Mucosa of stomach (tissue), 1 donor: Measurements from ENCODE around the gene SOCS7.

Source experiments
- H3K27me3 ChIP-seq: one replicate; pipeline ENCODE4 v1.7.0; 2013; ENCODE audit warnings: mild to moderate bottlenecking, low read length; ENCODE audit not compliant: control insufficient read depth, insufficient read depth
- H3K36me3 ChIP-seq: one replicate; pipeline ENCODE4 v1.7.0; 2013; ENCODE audit warnings: low read length; ENCODE audit not compliant: control insufficient read depth, insufficient read depth
- H3K4me1 ChIP-seq: one replicate; pipeline ENCODE4 v1.7.0; 2013; ENCODE audit warnings: mild to moderate bottlenecking, low read length; ENCODE audit not compliant: control insufficient read depth, insufficient read depth
- H3K4me3 ChIP-seq: one replicate; pipeline ENCODE4 v1.7.0; 2013; ENCODE audit warnings: low read length
- H3K9ac ChIP-seq: one replicate; pipeline ENCODE4 v1.7.0; 2013; ENCODE audit warnings: mild to moderate bottlenecking, low read length, moderate library complexity
- H3K9me3 ChIP-seq: one replicate; pipeline ENCODE4 v1.7.0; 2013; ENCODE audit warnings: mild to moderate bottlenecking, low read length, moderate library complexity; ENCODE audit not compliant: control insufficient read depth
- donor health status: Pancreatic carcinoma.

SOCS7 gene

DNA sequence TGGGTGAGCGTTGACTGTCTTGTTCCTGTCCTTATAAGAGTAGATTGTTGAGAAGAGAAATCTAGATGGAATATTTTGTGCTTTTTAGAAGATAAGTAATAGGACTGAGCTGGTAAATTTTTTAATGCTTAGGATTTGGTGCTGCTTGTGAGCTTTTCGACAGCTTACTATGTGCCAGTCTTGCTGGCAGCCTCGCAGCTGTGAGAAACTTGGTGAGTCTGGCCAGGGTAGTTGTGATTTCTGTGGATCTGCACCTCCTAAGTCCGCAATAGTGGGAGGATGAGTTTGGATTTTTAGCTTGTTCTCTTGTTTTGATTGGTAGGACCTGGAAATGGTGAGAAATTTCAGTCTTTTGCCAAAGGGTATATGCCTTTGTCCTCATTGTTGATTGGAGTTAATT lies 3.6 kb downstream of the SOCS7 start:
- H3K27me3 ChIP-seq, result no peaks in the 10 kb centered on the region
- H3K36me3 ChIP-seq, result no peaks in the 10 kb centered on the region
- no peak overlapping the region for H3K4me3 ChIP-seq
- H3K4me1 ChIP-seq, result peaks cover 6% of the 10 kb centered on the region
- no peak overlapping the region for H3K9ac ChIP-seq
- H3K9me3 ChIP-seq, result no peaks in the 10 kb centered on the region

DNA sequence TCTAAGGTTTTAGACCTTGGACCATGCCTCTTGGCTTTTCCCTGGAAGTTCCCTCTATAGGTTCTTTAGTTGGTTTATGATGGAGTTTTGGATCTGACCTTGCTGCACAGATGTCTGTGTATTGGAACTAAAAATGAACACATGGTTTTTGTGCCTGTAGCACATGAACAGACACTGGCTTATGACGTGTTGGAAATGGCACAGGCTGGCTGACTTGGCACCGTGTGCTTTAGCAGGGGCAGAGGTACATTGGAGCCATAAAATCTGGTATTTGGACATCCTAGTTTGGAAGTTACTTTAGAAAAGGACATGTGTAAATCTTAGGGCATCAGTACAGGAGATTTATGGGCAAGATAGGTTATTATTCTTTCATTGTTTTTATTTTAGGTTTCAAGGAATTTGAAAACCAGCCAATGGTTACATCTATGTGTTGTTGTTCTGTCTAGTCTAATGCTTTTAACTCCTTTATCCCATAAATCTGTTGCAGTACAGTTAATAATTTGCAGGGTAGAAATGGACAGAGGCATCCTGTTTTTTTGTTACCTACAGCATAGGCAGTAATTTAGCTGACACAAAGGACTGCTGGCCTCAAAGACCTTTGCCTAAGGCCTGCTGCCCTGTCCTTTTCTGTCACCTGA lies 6.0 kb downstream of the SOCS7 start:
- peaks cover 6% of the 10 kb centered on the region for H3K4me1 ChIP-seq
- no peak overlapping the region for H3K4me3 ChIP-seq
- H3K36me3 ChIP-seq, result no peaks in the 10 kb centered on the region
- no peaks in the 10 kb centered on the region for H3K9me3 ChIP-seq
- H3K9ac ChIP-seq, result no peak overlapping the region
- no peaks in the 10 kb centered on the region for H3K27me3 ChIP-seq

GRCh38 chr17:38358586-38359513 lies 7.2 kb downstream of the SOCS7 start:
- H3K27me3 ChIP-seq, result no peaks in the 10 kb centered on the region
- H3K4me1 ChIP-seq, result no peaks in the 10 kb centered on the region
- H3K9ac ChIP-seq, result no peak overlapping the region
- no peaks in the 10 kb centered on the region for H3K9me3 ChIP-seq
- H3K4me3 ChIP-seq, result no peak overlapping the region
- no peaks in the 10 kb centered on the region for H3K36me3 ChIP-seq

DNA sequence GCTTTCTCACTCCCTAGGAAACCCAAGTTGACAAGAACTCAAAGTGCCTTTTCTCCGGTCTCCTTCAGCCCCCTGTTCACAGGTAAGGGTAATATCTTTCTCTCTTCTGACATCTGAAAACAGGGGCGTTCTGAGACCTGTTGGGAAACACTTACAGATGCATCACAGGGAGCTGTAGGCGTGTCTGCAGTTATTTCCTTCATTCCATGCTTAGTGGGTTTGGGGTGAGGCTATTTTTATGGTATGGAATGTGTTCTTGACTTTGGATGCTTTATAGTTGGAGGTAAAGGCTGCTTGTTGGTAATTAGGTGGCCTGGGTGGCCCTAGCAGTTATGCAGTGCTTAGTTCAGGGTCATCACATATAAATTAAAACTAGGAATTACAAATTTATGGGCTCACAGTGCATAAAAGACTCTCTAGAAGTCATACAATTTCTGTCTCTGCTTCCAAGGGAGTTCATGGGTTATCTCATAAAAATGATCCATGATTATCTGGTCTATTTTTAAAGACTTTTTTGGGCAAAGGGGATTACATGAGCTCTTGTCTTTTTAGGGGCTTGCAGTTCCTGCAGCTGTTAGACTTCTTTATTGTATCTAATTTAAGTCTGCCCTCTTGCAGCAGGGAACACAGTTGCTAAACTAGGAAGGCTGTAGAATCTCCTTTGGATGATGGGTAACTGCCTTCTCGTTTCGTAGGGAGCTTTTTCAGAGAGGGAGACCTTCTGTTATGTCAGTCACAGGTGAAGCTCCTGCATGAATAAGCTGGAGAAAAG lies 10.2 kb downstream of the SOCS7 start:
- H3K4me3 ChIP-seq, result no peak overlapping the region
- H3K9me3 ChIP-seq, result no peaks in the 10 kb centered on the region
- no peak overlapping the region for H3K9ac ChIP-seq
- H3K36me3 ChIP-seq, result no peaks in the 10 kb centered on the region
- no peaks in the 10 kb centered on the region for H3K27me3 ChIP-seq
- no peaks in the 10 kb centered on the region for H3K4me1 ChIP-seq

GRCh38 chr17:38363016-38363415 lies 11.4 kb downstream of the SOCS7 start:
- Histone ChIP-seq H3K4me1 (no peaks in the 10 kb centered on the region), H3K4me3 (no peak overlapping the region), H3K9ac (no peak overlapping the region), H3K36me3 (no peaks in the 10 kb centered on the region), H3K27me3 (no peaks in the 10 kb centered on the region), H3K9me3 (no peaks in the 10 kb centered on the region)

GRCh38 chr17:38364741-38365140 lies 13.1 kb downstream of the SOCS7 start:
- Histone ChIP-seq H3K36me3 (no peaks in the 10 kb centered on the region), H3K9me3 (no peaks in the 10 kb centered on the region), H3K27me3 (no peaks in the 10 kb centered on the region), H3K9ac (no peak overlapping the region), H3K4me3 (no peak overlapping the region), H3K4me1 (no peaks in the 10 kb centered on the region)

DNA sequence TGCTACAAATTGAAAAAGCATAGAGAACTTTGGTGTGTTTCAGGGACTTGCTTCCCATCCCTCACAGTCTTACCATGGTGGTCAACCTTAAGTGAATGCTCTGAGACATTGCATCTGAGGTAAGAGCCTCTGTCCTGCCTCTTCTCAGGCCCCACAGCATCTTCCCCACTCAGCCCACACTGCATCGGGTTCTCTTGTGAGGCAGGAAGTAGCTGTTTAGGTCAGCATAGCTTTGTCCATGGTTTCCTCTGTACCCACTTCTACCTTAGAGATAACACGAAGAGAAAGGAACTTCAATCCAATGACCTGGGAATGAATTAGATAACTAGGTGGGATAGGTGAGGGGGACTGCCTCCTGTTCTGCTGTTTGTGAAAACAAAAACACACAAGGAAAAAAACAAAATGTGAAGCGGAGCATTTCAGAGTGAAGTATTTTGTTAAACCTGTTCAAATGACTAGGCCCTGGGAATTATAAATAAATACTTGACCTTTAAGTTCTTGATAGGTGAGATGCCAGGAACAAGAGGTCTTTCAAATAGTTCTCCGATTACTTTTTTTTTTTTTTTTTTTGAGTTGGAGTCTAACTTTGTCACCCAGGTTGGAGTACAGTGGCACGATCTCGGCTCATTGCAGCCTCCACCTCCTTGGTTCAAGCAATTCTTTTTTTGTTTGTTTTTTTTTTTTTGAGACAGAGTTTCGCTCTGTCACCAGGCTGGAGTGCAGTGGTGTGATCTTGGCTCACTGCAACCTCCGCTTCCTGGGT lies 17.7 kb downstream of the SOCS7 start:
- no peak overlapping the region for H3K4me3 ChIP-seq
- H3K9ac ChIP-seq, result no peak overlapping the region
- no peaks in the 10 kb centered on the region for H3K27me3 ChIP-seq
- no peaks in the 10 kb centered on the region for H3K4me1 ChIP-seq
- H3K9me3 ChIP-seq, result no peaks in the 10 kb centered on the region
- no peaks in the 10 kb centered on the region for H3K36me3 ChIP-seq

DNA sequence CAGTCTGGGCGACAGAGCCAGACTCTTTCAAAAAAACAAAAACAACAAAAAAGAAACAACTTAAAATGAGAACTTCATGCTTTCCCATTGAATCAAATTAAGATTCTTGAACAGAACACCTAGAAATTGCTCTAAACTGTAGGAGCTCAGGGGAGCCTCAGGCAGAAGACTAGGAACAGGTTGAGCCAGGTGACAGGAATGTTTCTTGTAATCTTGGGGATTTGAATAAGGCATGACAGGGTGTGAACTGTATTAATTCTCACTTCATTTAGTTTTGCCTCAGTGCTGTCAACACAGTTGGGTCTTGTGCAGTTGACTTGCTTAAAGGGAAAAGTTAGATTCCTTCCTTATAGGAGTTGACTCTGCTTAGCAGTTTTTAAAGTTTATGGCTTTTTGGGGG lies 27.8 kb downstream of the SOCS7 start:
- H3K9me3 ChIP-seq, result no peaks in the 10 kb centered on the region
- no peak overlapping the region for H3K9ac ChIP-seq
- no peaks in the 10 kb centered on the region for H3K27me3 ChIP-seq
- no peaks in the 10 kb centered on the region for H3K4me1 ChIP-seq
- no peak overlapping the region for H3K4me3 ChIP-seq
- no peaks in the 10 kb centered on the region for H3K36me3 ChIP-seq

DNA sequence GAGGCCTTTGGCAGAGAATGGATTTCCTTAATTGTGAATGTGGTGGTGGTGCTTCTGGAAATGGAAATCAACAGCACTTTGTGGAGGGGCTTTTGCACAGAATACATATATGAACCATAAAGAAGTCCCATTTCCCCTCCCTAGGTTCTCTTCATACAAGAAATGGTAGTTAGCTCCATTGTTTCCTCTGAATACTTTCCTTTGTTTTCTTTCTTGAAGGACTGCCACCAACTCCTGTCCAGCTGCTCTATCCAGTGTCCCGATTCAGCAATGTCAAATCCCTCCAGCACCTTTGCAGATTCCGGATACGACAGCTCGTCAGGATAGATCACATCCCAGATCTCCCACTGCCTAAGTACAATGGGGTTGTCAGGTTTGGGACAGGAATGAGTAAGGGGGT lies 43.4 kb downstream of the SOCS7 start:
- no peaks in the 10 kb centered on the region for H3K9me3 ChIP-seq
- H3K4me1 ChIP-seq, result no peaks in the 10 kb centered on the region
- no peak overlapping the region for H3K9ac ChIP-seq
- no peaks in the 10 kb centered on the region for H3K27me3 ChIP-seq
- peaks cover 3% of the 10 kb centered on the region for H3K36me3 ChIP-seq
- no peak overlapping the region for H3K4me3 ChIP-seq

DNA sequence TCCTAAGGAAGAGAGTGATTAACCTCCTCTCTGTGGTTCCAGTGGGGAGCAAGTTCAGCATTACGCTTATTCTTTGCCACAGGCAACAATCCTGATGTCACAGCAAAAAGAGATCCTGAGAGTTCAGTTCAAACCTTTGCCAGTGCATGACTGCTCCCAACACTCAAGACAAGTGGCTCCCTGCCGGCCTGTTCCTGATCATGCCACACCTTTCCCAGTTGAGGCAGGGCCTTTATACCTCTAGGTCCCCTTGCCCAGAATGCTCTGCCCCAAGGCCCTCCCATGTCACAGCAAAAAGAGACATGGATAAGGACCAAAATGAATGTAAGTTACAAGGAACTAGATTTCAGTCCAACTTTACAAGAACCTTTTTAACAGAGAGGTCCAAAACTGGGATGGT lies 45.6 kb downstream of the SOCS7 start:
- H3K36me3 ChIP-seq, result peaks cover 3% of the 10 kb centered on the region
- H3K9me3 ChIP-seq, result no peaks in the 10 kb centered on the region
- no peaks in the 10 kb centered on the region for H3K4me1 ChIP-seq
- H3K9ac ChIP-seq, result no peak overlapping the region
- H3K27me3 ChIP-seq, result no peaks in the 10 kb centered on the region
- H3K4me3 ChIP-seq, result no peak overlapping the region

- H3K9ac ChIP-seq, result no peak overlapping the region
- H3K9me3 ChIP-seq, result no peaks in the 10 kb centered on the region
- H3K4me3 ChIP-seq, result no peak overlapping the region
- H3K27me3 ChIP-seq, result no peaks in the 10 kb centered on the region
- H3K36me3 ChIP-seq, result peaks cover 3% of the 10 kb centered on the region
- no peaks in the 10 kb centered on the region for H3K4me1 ChIP-seq
These were observed 48.6 kb downstream of the SOCS7 start for GRCh38 chr17:38400286-38400685.
